Caco-2 (cell line): ENCODE data around the gene STT3A. TPM values are rescaled to one million over a fixed set of nuclear protein-coding genes. Genes with fewer than 3 reads are reported as not detected.

ENCODE experiments used
- Bru-seq: library from RNA; stranded (reverse); fragments of 400-500 nt; gene quantifications from one replicate; lab custom pipeline; 2021; lab: Mats Ljungman, UMichigan
- BruChase-seq, 2 experiments: library from RNA; stranded (reverse); fragments of 400-500 nt; gene quantifications; one replicate each; lab custom pipeline; 2021; lab: Mats Ljungman, UMichigan
- BruUV-seq: library from RNA; stranded (reverse); fragments of 400-500 nt; replicated peaks from 2 replicates; lab custom pipeline; 2021; lab: Mats Ljungman, UMichigan
- CTCF ChIA-PET: fragments of 300-600 bp; sonication (Branson Sonifier 250); formaldehyde crosslinking; loops from one replicate; lab custom pipeline; 2022; ENCODE audit warnings: antibody characterized with exemption; lab: Charles Lee
- POLR2A ChIA-PET: fragments of 300-600 bp; sonication (Branson Sonifier 250); formaldehyde crosslinking; loops from one replicate; lab custom pipeline; 2022; ENCODE audit warnings: antibody characterized with exemption; lab: Charles Lee
- DNase-seq, 2 experiments: peaks; one replicate each; pipeline versions ENCODE4 v3.0.0 to v3.0.0-alpha.2; 2020 to 2022
- H3K27me3 ChIP-seq: replicated peaks from 2 replicates; pipeline ENCODE4 v1.6.0; 2011; ENCODE audit warnings: low read length; ENCODE audit not compliant: control insufficient read depth, insufficient read depth
- H3K36me3 ChIP-seq: 2 replicates; pipeline ENCODE4 v1.5.1; 2011; ENCODE audit warnings: low read length; ENCODE audit not compliant: control insufficient read depth, insufficient read depth
- H3K4me1 ChIP-seq: fragments of 250-450 bp; sonication (Bioruptor Pico); 2 replicates; pipeline ENCODE4 v1.5.1; 2020; ENCODE audit warnings: mild to moderate bottlenecking
- H3K4me3 ChIP-seq: 2 replicates; pipeline ENCODE4 v1.5.1; 2011; ENCODE audit warnings: low read depth, mild to moderate bottlenecking, control low read depth, low read length
- H3K9me3 ChIP-seq: fragments of 250-450 bp; sonication (Bioruptor Pico); 2 replicates; pipeline ENCODE4 v1.5.1; 2020; ENCODE audit warnings: mild to moderate bottlenecking, moderate library complexity
- H3K27ac Mint-ChIP-seq: one replicate; pipeline ENCODE4 v1.8.0; 2022; ENCODE audit warnings: mixed read lengths; ENCODE audit not compliant: unreplicated experiment
- H3K27me3 Mint-ChIP-seq: one replicate; pipeline ENCODE4 v1.8.0; 2022; ENCODE audit warnings: mixed read lengths; ENCODE audit not compliant: insufficient read depth, unreplicated experiment
- H3K36me3 Mint-ChIP-seq: one replicate; pipeline ENCODE4 v1.8.0; 2022; ENCODE audit warnings: mild to moderate bottlenecking, mixed read lengths; ENCODE audit not compliant: insufficient read depth, unreplicated experiment
- H3K4me1 Mint-ChIP-seq: one replicate; pipeline ENCODE4 v1.8.0; 2022; ENCODE audit warnings: low read depth, mixed read lengths; ENCODE audit not compliant: unreplicated experiment
- H3K4me3 Mint-ChIP-seq: one replicate; pipeline ENCODE4 v1.8.0; 2022; ENCODE audit warnings: mild to moderate bottlenecking, moderate library complexity, mixed read lengths; ENCODE audit not compliant: unreplicated experiment
- H3K9me3 Mint-ChIP-seq: one replicate; pipeline ENCODE4 v1.8.0; 2022; ENCODE audit warnings: mixed read lengths; ENCODE audit not compliant: unreplicated experiment
- intact Hi-C: fragments of 100-400 bp; cut with micrococcal nuclease; formaldehyde crosslinking; loops from one replicate; pipeline ENCODE4 v1.10.0; 2022; ENCODE audit not compliant: unreplicated experiment
- long read RNA-seq: library from polyadenylated mRNA; stranded (forward); transcript quantifications from one replicate; pipeline ENCODE4 v2.0.0, GENCODE V29; 2022
- total RNA-seq: library from RNA; stranded (reverse); gene quantifications from 2 replicates; pipeline ENCODE4 v1.2.3, GENCODE V29; 2022
- TF ChIP-seq, protein P1 (sequence below), 2 experiments: fragments of 200-600 bp in 1 of 2; IDR thresholded peaks; 1 replicate in 1 of 2; 2 replicates in 1 of 2; pipeline versions ENCODE4 v1.5.1 to v1.8.0; 2011 to 2022; ENCODE audit warnings: antibody characterized with exemption in 1 of 2, control low read depth in 1 of 2, inconsistent platforms in 1 of 2, low read depth in 1 of 2, low read length in 1 of 2, mild to moderate bottlenecking in 1 of 2, moderate library complexity in 1 of 2; ENCODE audit not compliant: insufficient read depth in 1 of 2, severe bottlenecking in 1 of 2, unreplicated experiment in 1 of 2

Gene STT3A
- total RNA-seq = 517 and 531 TPM in 2 replicates
- Bru-seq, nascent RNA = percentile 95 among the genes with signal in this experiment
- percentile 97 among the genes with signal in this experiment for BruChase-seq, experiment 1, labeled RNA remaining after a 2-hour chase
- percentile 98 among the genes with signal in this experiment for BruChase-seq, experiment 2, labeled RNA remaining after a 6-hour chase
- long read RNA-seq, full-length matches to known transcripts = 548 of 666 reads
- long read RNA-seq, partial matches to known transcripts = 84 of 666 reads
- long read RNA-seq, other reads (novel, unspliced or antisense) = 34 of 666 reads

DNA sequence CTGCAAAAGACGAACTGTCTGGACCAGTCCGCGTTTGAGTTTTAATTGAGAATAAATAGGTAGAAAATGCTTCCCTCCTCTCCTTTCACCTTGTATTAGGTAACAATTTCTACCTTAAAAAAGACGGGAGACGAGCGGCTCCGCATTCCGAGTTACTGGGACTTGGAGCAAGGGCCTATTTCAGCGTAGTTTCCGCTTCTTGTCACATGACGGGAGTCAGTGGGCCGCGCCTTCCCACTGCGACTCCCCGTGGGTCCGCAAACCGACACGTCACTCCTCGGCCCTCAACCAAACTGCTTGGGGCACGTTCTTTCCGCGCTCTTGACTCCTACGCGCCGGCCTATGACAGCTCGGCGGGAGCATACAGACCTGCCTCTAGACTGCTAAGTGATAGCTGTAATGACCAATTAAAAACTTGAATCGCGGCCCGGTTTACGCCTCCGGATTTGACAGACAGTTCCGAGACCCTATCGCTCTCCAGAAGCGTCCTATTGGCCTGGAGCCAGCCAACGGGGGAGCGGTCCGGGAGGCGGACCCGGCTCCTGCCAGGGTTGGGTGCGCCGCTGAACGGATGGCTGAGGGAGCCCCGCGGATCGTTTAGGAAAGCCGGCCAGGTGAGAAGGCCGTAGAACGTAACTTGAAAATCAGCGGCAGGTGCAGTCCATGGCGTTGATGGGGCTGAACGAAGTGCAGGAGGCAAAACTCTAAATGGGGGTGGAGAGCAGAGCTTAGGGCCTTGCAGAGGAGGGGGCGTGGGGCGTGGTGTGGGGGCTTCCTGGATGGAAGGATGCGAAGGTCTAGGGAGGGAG lies at the start of gene STT3A:
TSS of gene STT3A (plus strand) at position 548 of the 809 bp plus-strand sequence. CDS start 3,064 bp downstream, outside the sequence.
- Mint-ChIP-seq H3K4me3 (peak within 1 kb of the TSS; percentile 98), H3K9me3 (no peaks in the 10 kb centered on the region), H3K36me3 (peaks cover 63% of the 10 kb centered on the region), H3K4me1 (peaks cover 22% of the 10 kb centered on the region), H3K27me3 (no peaks in the 10 kb centered on the region), H3K27ac (peak within 1 kb of the TSS; percentile 99)
- Histone ChIP-seq H3K4me1 (no peaks in the 10 kb centered on the region), H3K9me3 (no peaks in the 10 kb centered on the region), H3K4me3 (peak within 1 kb of the TSS; percentile 85), H3K36me3 (no peaks in the 10 kb centered on the region), H3K27me3 (no peaks in the 10 kb centered on the region)
- ChIA-PET POLR2A (interaction anchor here (0.5 to 2.3 kb wide), 9 partner anchors 14 to 969 kb away, joined by 3 to 20 read pairs (median 5); partner anchors contain the start of genes CHEK1, EI24 and PUS3), CTCF (interaction anchor here (0.6 to 2.4 kb wide), 2 partner anchors 23 to 800 kb away, joined by 3 to 7 read pairs; partner anchors contain the start of gene EI24)
- DNase-seq = peak; percentile 100
- intact Hi-C loops = loop anchor here (1.0 to 10.0 kb wide), 3 partner anchors 23 to 672 kb away; partner anchors contain the start of genes EI24, FOXRED1 and SRPRA
- TF ChIP-seq, protein P1, sequence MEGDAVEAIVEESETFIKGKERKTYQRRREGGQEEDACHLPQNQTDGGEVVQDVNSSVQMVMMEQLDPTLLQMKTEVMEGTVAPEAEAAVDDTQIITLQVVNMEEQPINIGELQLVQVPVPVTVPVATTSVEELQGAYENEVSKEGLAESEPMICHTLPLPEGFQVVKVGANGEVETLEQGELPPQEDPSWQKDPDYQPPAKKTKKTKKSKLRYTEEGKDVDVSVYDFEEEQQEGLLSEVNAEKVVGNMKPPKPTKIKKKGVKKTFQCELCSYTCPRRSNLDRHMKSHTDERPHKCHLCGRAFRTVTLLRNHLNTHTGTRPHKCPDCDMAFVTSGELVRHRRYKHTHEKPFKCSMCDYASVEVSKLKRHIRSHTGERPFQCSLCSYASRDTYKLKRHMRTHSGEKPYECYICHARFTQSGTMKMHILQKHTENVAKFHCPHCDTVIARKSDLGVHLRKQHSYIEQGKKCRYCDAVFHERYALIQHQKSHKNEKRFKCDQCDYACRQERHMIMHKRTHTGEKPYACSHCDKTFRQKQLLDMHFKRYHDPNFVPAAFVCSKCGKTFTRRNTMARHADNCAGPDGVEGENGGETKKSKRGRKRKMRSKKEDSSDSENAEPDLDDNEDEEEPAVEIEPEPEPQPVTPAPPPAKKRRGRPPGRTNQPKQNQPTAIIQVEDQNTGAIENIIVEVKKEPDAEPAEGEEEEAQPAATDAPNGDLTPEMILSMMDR (IDR thresholded peaks at IDR 0.05; ENCODE audit: insufficient read depth in 1 of 2, low read depth in 1 of 2, low read length in 1 of 2, severe bottlenecking in 1 of 2, unreplicated experiment in 1 of 2) = no peak
- no TSS peak for BruUV-seq

- POLR2A ChIA-PET = no interaction called here
Measured at GRCh38 chr11:125550780-125551179, 41.9 kb upstream of the STT3A start.

More at GRCh38 chr11:125550780-125551179, 41.9 kb upstream of the STT3A start:
- Histone ChIP-seq H3K27me3 (no peaks in the 10 kb centered on the region), H3K4me1 (no peaks in the 10 kb centered on the region), H3K36me3 (no peaks in the 10 kb centered on the region), H3K9me3 (peaks cover 50% of the 10 kb centered on the region), H3K4me3 (no peak overlapping the region)
- Mint-ChIP-seq H3K27me3 (no peaks in the 10 kb centered on the region), H3K27ac (no peak overlapping the region), H3K4me3 (no peak overlapping the region), H3K36me3 (no peaks in the 10 kb centered on the region), H3K4me1 (no peaks in the 10 kb centered on the region), H3K9me3 (peaks cover 69% of the 10 kb centered on the region)
- BruUV-seq = no TSS peak
- CTCF ChIA-PET = no interaction called here
- TF ChIP-seq, protein P1 (IDR thresholded peaks at IDR 0.05; ENCODE audit: insufficient read depth in 1 of 2, low read depth in 1 of 2, low read length in 1 of 2, severe bottlenecking in 1 of 2, unreplicated experiment in 1 of 2) = no peak
- DNase-seq = no peak
- intact Hi-C loops = no loop called here
